Raji (cell line): ENCODE results near the gene SLC50A1.

Experiments used
- POLR2A ChIP-seq: IDR thresholded peaks from 2 replicates; pipeline ENCODE4 v1.6.1; 2011; ENCODE audit warnings: low read depth, low read length, control low read depth; ENCODE audit not compliant: insufficient read depth

Gene SLC50A1

GRCh38 chr1:155182052-155182550 lies 46.4 kb downstream of the SLC50A1 start:
- no peak for TF ChIP-seq POLR2A

GRCh38 chr1:155183775-155184221 lies 48.1 kb downstream of the SLC50A1 start:
- TF ChIP-seq POLR2A, result no peak

GRCh38 chr1:155184351-155184811 lies 48.7 kb downstream of the SLC50A1 start:
- TF ChIP-seq POLR2A, result no peak

- TF ChIP-seq POLR2A, result 0 out of 2 replicates have a peak, but pooled peaks have one; percentile 3
Observed at GRCh38 chr1:155184835-155185782, 49.5 kb downstream of the SLC50A1 start.

- TF ChIP-seq POLR2A, result no peak
Observed at GRCh38 chr1:155185783-155186066, 50.1 kb downstream of the SLC50A1 start.

- TF ChIP-seq POLR2A, result no peak
Observed at GRCh38 chr1:155186067-155186793, 50.6 kb downstream of the SLC50A1 start.

GRCh38 chr1:155186794-155187455 lies 51.3 kb downstream of the SLC50A1 start:
- no peak for TF ChIP-seq POLR2A

- TF ChIP-seq POLR2A, result no peak
Observed at GRCh38 chr1:155187456-155187891, 51.8 kb downstream of the SLC50A1 start.

- TF ChIP-seq POLR2A, result no peak
Observed at GRCh38 chr1:155188268-155188667, 52.6 kb downstream of the SLC50A1 start.
